Body of pancreas (tissue), 4 donors: ENCODE results near the gene BCR.

Source experiments
- CTCF ChIP-seq, 7 experiments: fragments of 450-650 bp in 4 of 7; fragments of 200-600 bp in 3 of 7; sonication (generic) in 3 of 7; IDR thresholded peaks; one replicate each; pipeline ENCODE4 v1.5.1; 2016 to 2019; ENCODE audit warnings: antibody characterized with exemption in 7 of 7
- POLR2A ChIP-seq, 3 donors: fragments of 450-650 bp; IDR thresholded peaks; one replicate each; pipeline ENCODE4 v1.6.1; 2016; ENCODE audit warnings: antibody characterized with exemption in 3 of 3, mild to moderate bottlenecking in 2 of 3

- TF ChIP-seq CTCF (IDR thresholded peaks at IDR 0.05) (no peak), POLR2A (IDR thresholded peaks at IDR 0.05) (no peak)
Measured at GRCh38 chr22:23353004-23353403, 172.7 kb downstream of the BCR start.
